A172 (cell line): ENCODE measurements around the gene LCE6A. TPM values are rescaled to one million over a fixed set of nuclear protein-coding genes. Genes with fewer than 3 reads are reported as not detected.
A peak's percentile ranks its signal among the peaks of the same experiment; 100 is the strongest.

Source experiments
- DNase-seq: peaks from one replicate; pipeline ENCODE4 v3.0.0-alpha.2; 2015; ENCODE audit warnings: low spot score
- total RNA-seq: library from RNA; depleted of rRNA; stranded (reverse); fragments of >200 nt; shearing (Covaris generic); gene quantifications from 2 replicates; pipeline ENCODE4 v1.2.3, GENCODE V29; 2014; rRNA removed

LCE6A gene
- not detected in 2 replicates for total RNA-seq

DNA sequence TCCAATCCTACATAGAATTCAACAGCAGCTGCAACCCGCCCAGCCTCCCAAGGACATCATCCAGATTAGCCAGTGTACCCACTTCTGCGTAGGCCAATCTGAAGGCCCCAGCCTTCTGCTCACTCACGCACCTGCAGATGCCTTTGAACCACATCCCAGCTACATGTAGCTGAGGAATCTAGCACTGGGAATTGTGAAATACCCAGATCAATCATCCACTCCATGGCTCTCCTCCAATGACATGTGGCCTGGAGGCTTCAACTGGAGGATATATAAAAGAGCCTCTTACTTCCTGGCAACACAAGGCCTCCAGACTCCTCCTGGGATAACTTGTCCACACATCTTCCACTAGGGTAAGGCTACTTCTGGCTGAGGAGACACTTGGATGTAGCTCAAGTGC lies at the start of gene LCE6A:
TSS of gene LCE6A (plus strand) at position 301 of the 400 bp plus-strand sequence. CDS start 665 bp downstream, outside the sequence.
- DNase-seq: no peak

DNA sequence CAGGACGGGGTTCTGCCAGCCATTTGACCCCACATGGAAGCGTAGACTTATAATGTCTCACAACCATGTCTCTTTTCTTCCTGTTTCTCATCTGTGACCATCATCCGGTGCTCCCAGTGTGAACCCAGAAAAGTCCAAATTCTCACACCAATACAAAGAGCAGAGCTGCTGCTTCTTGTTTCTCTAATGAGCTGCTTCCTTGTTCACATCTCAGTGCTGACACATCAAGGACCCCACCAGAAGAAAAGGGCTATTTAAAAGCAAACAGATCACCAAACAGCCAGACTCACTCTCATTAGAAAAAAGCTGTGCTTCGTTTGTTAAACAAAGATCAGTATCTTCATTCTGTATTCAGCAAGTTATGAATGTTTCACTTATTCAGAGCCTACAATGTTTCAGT lies 47.0 kb upstream of the LCE6A start:
- DNase-seq: no peak

GRCh38 chr1:152796421-152796820 lies 46.2 kb upstream of the LCE6A start, which contains the start of gene LCE1D:
TSS of gene LCE1D (plus strand) at chr1:152796721. CDS start at chr1:152797795, 1,074 bp downstream.
- DNase-seq: no peak

- no peak for DNase-seq
Observed at GRCh38 chr1:152801333-152801732, 41.3 kb upstream of the LCE6A start.

- DNase-seq: no peak
Observed at GRCh38 chr1:152806576-152806975, 36.1 kb upstream of the LCE6A start, which contains the start of gene LCE1C. TSS of gene LCE1C (minus strand) at chr1:152806651. CDS start at chr1:152805478, 1,173 bp downstream.

DNA sequence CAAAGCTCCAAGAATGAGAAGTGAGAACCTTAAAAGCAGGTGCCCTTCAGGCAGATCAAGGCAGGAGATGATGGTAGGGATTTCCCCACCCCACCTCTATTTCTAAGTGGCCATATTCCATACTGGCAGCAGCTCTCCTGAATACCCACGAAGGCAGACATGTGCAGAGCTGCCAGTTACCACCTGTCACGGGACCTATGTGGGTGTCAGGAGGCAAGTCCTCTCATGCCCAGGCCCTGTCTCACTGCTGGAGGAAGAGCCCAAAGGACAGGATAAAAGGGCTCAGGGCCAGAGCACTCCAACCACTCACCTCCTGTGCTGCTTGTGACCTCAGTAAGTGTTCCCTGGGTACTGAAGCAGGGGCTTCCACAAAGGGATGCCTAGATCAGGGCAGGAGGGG lies 31.6 kb upstream of the LCE6A start:
- no peak for DNase-seq

- no peak for DNase-seq
Observed at GRCh38 chr1:152811671-152812070, 31.0 kb upstream of the LCE6A start, which contains the start of gene LCE1B. TSS of gene LCE1B (plus strand) at chr1:152811971. CDS start at chr1:152812447, 476 bp downstream.

DNA sequence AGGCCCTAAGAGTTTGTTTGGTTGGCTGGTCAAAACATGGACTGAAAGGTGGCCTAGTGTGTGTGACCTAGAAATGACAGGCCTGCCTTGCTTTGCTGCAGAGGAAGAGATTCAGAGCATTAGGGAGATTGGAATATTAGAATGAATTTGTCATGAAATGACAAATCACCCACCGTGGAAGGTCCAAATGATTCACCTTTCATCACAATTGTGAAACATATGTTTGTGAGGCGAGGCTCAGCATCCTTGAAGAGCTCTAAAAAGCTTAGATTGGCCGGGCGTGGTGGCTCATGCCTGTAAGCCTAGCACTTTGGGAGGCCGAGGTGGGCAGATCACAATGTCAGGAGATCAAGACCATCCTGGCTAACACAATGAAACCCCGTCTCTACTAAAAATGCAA lies 25.3 kb upstream of the LCE6A start:
- DNase-seq: no peak

- no peak for DNase-seq
Observed at GRCh38 chr1:152823294-152823693, 19.4 kb upstream of the LCE6A start.

DNA sequence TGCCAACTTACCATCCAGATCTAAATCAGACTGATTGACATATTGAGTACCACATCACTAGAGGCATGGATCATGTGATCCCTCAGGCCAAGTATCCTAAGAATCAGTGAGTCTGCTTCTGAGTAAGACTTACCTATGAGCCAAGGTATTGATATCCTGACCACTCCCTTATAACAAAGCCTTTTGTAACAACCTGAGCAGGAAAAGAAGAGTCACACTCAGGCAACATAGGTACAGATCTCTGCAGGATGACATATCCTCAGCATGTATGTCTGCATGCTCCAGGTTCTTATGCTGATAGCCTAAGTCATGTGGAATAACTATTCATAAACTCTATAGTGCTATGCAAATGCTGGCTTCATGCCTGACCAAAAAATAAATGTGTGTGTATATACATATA lies 17.7 kb upstream of the LCE6A start:
- DNase-seq: no peak

DNA sequence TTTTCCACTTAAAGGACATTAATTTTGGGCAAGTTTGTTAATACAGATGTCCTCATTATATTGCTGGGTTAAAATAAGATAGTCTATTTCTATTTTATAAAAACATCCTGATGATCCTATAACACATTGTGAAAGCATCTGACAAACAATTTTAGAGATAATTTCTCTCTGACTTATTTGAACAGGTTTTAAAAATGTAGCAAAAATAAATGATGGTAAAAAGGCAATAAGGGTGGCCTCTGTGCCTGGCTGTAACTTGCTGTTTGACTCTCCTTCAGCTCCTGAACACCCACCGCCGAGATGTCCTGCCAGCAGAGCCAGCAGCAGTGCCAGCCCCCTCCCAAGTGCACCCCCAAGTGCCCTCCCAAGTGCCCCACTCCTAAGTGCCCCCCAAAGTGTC lies 15.5 kb upstream of the LCE6A start, which contains the start of gene LCE1A:
TSS of gene LCE1A (plus strand) at position 301 of the 400 bp plus-strand sequence. CDS start at position 301, 0 bp downstream.
- DNase-seq: no peak

GRCh38 chr1:152836870-152837269 lies 5.8 kb upstream of the LCE6A start:
- DNase-seq: no peak

- DNase-seq: peak; percentile 26
Observed at GRCh38 chr1:152855661-152856060, 13.0 kb downstream of the LCE6A start.

DNA sequence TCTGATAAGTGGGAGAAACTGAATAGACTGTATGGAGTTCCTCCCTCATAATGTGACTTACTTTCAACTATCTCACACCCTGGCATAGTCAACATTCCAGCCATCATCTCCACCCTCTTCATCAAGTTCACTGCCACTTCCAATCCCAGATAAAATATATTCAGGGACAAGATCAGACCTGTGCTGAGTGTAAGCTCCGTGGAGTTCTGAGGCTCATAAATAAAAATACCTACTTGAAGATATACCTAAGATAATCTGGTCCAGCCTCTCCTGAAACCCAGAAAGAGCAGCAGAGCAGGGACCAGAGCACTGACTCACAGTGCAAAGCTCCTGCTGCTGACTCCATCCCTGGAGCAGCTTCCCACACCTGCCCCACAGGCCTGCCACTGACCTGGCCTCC lies 15.4 kb downstream of the LCE6A start:
- no peak for DNase-seq

- DNase-seq: no peak
Observed at GRCh38 chr1:152859696-152860095, 17.0 kb downstream of the LCE6A start, which contains the start of gene LCE7A. TSS of gene LCE7A (plus strand) at chr1:152859996. CDS start at chr1:152860698, 702 bp downstream.

GRCh38 chr1:152860129-152860528 lies 17.5 kb downstream of the LCE6A start:
- no peak for DNase-seq

DNA sequence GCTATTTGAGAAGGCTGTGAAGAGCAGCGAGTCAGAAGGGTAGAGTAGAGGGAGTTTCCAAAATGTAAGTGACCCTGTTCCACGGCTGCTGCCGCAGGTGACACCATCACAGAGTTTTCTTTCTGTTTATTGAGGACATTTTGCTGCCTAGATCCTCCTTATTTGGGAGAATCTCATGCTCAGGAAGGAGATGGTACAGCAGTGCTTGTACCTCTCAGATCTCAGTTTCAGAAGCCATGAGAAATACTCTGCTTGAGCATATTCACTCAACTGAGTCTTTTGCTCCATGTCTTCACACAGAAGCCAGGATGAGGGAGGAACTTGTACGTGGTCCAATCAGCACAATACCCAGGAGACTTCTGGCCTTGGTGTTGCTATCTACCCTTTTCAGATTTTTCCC lies 18.7 kb downstream of the LCE6A start:
- DNase-seq: no peak

DNA sequence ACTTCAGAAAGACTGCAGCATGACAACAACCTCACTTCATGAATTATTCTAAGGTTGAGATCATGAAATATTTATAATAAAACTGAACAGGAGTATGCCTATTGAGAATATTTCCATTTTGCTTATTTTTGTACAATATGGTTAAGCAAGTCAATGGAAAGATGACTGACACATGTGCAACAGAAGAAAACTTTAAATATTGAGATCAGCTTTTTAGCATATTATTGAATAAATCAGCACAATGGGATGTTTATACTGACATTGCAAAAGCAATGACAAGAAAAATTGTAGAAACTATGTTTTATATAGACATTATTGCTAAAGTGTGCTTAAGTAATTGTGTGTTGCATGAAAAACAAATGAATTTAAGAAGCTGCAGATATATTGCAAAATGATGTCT lies 21.8 kb downstream of the LCE6A start:
- no peak for DNase-seq

DNA sequence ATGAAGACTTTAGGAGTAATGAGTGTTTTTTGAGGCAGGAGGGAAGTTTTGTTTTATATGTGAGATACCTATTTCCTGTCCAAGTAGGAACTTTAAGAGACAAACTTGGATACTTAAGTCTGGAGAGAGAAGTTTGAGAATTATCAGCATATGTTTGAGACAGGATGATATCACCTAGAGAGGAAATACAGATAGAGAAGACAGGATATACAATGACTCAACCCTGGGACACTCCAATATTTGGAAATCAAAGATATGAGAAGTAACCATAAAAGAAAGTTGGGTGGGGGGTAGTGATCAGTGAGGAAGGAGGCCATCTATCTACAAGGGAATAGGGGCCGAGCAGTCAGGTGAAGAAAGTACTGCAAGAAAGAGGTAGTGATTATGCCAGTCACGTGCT lies 23.7 kb downstream of the LCE6A start:
- no peak for DNase-seq

DNA sequence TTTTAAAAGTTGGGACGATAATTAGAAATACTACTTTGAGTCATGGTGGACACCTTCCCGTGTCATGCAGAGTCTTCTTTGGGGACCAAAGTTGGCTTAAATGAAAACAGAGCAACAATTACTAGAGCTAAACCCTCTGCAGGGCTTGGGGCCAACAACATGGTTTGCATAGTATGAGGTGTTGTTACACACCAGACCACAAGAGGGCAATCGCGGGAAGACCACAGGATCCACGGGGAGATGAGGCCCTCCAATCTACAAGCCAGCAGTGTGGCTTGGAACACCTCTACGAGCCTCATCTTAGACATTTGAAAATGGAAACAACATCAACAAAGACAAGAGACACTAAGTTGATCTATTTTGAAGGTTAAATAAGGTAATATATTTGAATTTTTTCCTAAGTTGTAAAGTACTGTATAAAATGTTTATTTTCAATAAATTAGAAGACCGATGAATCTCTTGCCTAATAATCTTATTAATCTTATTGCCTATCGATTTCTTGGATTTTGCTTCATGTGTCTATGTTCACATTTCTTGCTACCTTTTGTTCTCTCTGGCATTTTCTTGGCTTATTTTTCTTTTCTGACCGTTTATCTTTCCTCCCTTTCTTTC lies 27.3 kb downstream of the LCE6A start:
- DNase-seq: peak; percentile 74

DNA sequence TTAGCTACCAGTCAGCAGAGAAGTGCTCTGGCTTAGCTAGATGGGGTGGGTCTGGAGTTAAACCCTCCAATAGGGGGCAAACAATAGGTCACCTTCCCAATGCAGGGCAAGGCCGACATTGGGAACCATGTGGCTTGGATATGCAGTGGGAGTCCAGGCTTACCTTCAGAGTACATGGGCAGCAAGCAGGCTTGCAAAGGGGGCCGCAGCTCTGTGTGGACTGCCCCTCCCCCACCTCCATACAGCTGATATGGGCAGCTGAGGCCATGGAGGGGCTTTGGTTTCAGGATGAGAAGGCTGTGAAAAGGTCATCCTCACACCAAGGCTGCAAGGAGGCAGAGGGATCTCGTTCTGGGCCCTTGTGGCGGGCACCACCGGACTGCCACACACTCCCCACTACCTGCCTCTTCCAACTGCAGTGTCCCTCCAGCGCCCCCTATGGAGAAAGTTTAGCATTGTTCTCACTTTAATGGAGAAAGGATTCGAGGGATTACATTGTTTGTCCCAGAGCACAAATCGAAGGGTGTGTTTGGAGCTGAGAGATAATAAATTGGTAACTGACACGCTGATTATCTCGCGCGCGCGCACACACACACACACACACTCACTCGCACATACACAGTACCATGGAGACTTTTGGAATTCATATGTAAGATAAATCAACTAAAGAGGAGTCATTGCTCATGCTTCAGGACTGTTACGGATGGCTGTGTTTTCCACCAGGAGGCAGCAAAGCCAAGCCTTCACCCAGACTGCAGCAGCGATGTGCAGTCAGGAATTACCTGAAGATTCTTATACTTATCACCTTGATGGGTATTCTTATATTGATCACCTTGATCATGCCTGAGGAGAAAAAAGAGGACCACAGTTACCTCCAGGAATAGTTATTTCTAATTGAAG lies 28.4 kb downstream of the LCE6A start:
- DNase-seq: peak; percentile 47

- no peak for DNase-seq
Observed at GRCh38 chr1:152871731-152872126, 29.1 kb downstream of the LCE6A start.

DNA sequence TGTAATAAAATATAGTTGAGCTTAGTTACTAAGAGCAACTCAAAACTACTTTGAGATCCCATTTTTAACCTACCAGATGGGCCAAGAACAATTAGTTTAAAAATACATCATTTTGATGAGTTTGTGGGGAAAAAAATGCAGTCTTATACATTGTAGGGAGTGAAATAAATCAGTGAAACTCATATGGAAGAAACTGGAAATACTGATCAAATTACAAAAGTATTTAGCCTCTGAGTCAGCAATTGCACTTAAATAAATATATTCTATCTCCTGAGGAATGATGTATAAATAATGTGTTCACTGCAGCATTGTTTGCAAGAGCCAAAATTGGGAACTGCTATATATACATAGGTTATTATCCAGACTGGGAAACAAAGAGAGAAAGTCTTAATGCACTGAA lies 30.8 kb downstream of the LCE6A start:
- DNase-seq: no peak
